Caco-2 (cell line): ENCODE results near the gene MOV10L1. TPM values are rescaled to one million over a fixed set of nuclear protein-coding genes. Genes with fewer than 3 reads are reported as not detected.
A peak's percentile ranks its signal among the peaks of the same experiment; 100 is the strongest.

Source experiments
- BruUV-seq: library from RNA; stranded (reverse); fragments of 400-500 nt; replicated peaks from 2 replicates; lab custom pipeline; 2021; lab: Mats Ljungman, UMichigan
- CTCF ChIA-PET: fragments of 300-600 bp; sonication (Branson Sonifier 250); formaldehyde crosslinking; loops from one replicate; lab custom pipeline; 2022; ENCODE audit warnings: antibody characterized with exemption; lab: Charles Lee
- POLR2A ChIA-PET: fragments of 300-600 bp; sonication (Branson Sonifier 250); formaldehyde crosslinking; loops from one replicate; lab custom pipeline; 2022; ENCODE audit warnings: antibody characterized with exemption; lab: Charles Lee
- DNase-seq, 2 experiments: peaks; one replicate each; pipeline versions ENCODE4 v3.0.0 to v3.0.0-alpha.2; 2020 to 2022
- H3K27me3 ChIP-seq: replicated peaks from 2 replicates; pipeline ENCODE4 v1.6.0; 2011; ENCODE audit warnings: low read length; ENCODE audit not compliant: control insufficient read depth, insufficient read depth
- H3K36me3 ChIP-seq: 2 replicates; pipeline ENCODE4 v1.5.1; 2011; ENCODE audit warnings: low read length; ENCODE audit not compliant: control insufficient read depth, insufficient read depth
- H3K4me1 ChIP-seq: fragments of 250-450 bp; sonication (Bioruptor Pico); 2 replicates; pipeline ENCODE4 v1.5.1; 2020; ENCODE audit warnings: mild to moderate bottlenecking
- H3K4me3 ChIP-seq: 2 replicates; pipeline ENCODE4 v1.5.1; 2011; ENCODE audit warnings: low read depth, mild to moderate bottlenecking, control low read depth, low read length
- H3K9me3 ChIP-seq: fragments of 250-450 bp; sonication (Bioruptor Pico); 2 replicates; pipeline ENCODE4 v1.5.1; 2020; ENCODE audit warnings: mild to moderate bottlenecking, moderate library complexity
- H3K27ac Mint-ChIP-seq: one replicate; pipeline ENCODE4 v1.8.0; 2022; ENCODE audit warnings: mixed read lengths; ENCODE audit not compliant: unreplicated experiment
- H3K27me3 Mint-ChIP-seq: one replicate; pipeline ENCODE4 v1.8.0; 2022; ENCODE audit warnings: mixed read lengths; ENCODE audit not compliant: insufficient read depth, unreplicated experiment
- H3K36me3 Mint-ChIP-seq: one replicate; pipeline ENCODE4 v1.8.0; 2022; ENCODE audit warnings: mild to moderate bottlenecking, mixed read lengths; ENCODE audit not compliant: insufficient read depth, unreplicated experiment
- H3K4me1 Mint-ChIP-seq: one replicate; pipeline ENCODE4 v1.8.0; 2022; ENCODE audit warnings: low read depth, mixed read lengths; ENCODE audit not compliant: unreplicated experiment
- H3K4me3 Mint-ChIP-seq: one replicate; pipeline ENCODE4 v1.8.0; 2022; ENCODE audit warnings: mild to moderate bottlenecking, moderate library complexity, mixed read lengths; ENCODE audit not compliant: unreplicated experiment
- H3K9me3 Mint-ChIP-seq: one replicate; pipeline ENCODE4 v1.8.0; 2022; ENCODE audit warnings: mixed read lengths; ENCODE audit not compliant: unreplicated experiment
- CTCF ChIP-seq, 2 experiments: fragments of 200-600 bp in 1 of 2; IDR thresholded peaks; 1 replicate in 1 of 2; 2 replicates in 1 of 2; pipeline versions ENCODE4 v1.5.1 to v1.8.0; 2011 to 2022; ENCODE audit warnings: antibody characterized with exemption in 1 of 2, control low read depth in 1 of 2, inconsistent platforms in 1 of 2, low read depth in 1 of 2, low read length in 1 of 2, mild to moderate bottlenecking in 1 of 2, moderate library complexity in 1 of 2; ENCODE audit not compliant: insufficient read depth in 1 of 2, severe bottlenecking in 1 of 2, unreplicated experiment in 1 of 2
- intact Hi-C: fragments of 100-400 bp; cut with micrococcal nuclease; formaldehyde crosslinking; loops from one replicate; pipeline ENCODE4 v1.10.0; 2022; ENCODE audit not compliant: unreplicated experiment
- total RNA-seq: library from RNA; stranded (reverse); gene quantifications from 2 replicates; pipeline ENCODE4 v1.2.3, GENCODE V29; 2022

Gene MOV10L1
- total RNA-seq, 1 experiment from 2014 or later = not detected

- Histone ChIP-seq H3K36me3 (no peaks in the 10 kb centered on the region), H3K4me3 (no peak overlapping the region), H3K27me3 (no peaks in the 10 kb centered on the region), H3K9me3 (no peaks in the 10 kb centered on the region), H3K4me1 (peaks cover 35% of the 10 kb centered on the region)
- Mint-ChIP-seq H3K27ac (no peak overlapping the region), H3K4me1 (peaks cover 25% of the 10 kb centered on the region), H3K27me3 (no peaks in the 10 kb centered on the region), H3K36me3 (peaks cover 11% of the 10 kb centered on the region), H3K4me3 (no peak overlapping the region), H3K9me3 (no peaks in the 10 kb centered on the region)
- DNase-seq = no peak
- TF ChIP-seq CTCF (IDR thresholded peaks at IDR 0.05; ENCODE audit: insufficient read depth in 1 of 2, low read depth in 1 of 2, low read length in 1 of 2, severe bottlenecking in 1 of 2, unreplicated experiment in 1 of 2) = no peak
- intact Hi-C loops = no loop called here
- no TSS peak for BruUV-seq
- ChIA-PET CTCF (interaction anchor here (0.5 kb wide), 1 partner anchor 127 kb away, joined by 3 read pairs; no protein-coding TSS in a partner anchor), POLR2A (no interaction called here)
These were observed 25.9 kb downstream of the MOV10L1 start for GRCh38 chr22:50115693-50116092.

- ChIA-PET POLR2A (no interaction called here), CTCF (no interaction called here)
- Histone ChIP-seq H3K4me3 (no peak overlapping the region), H3K4me1 (peaks cover 31% of the 10 kb centered on the region), H3K9me3 (peaks cover 2% of the 10 kb centered on the region; the same call in 1 of the 2 replicates), H3K36me3 (no peaks in the 10 kb centered on the region), H3K27me3 (no peaks in the 10 kb centered on the region)
- DNase-seq = no peak
- BruUV-seq = no TSS peak
- no peak for TF ChIP-seq CTCF (IDR thresholded peaks at IDR 0.05; ENCODE audit: insufficient read depth in 1 of 2, low read depth in 1 of 2, low read length in 1 of 2, severe bottlenecking in 1 of 2, unreplicated experiment in 1 of 2)
- intact Hi-C loops = no loop called here
- Mint-ChIP-seq H3K4me3 (no peak overlapping the region), H3K27me3 (no peaks in the 10 kb centered on the region), H3K27ac (no peak overlapping the region), H3K36me3 (peaks cover 15% of the 10 kb centered on the region), H3K9me3 (no peaks in the 10 kb centered on the region), H3K4me1 (peaks cover 25% of the 10 kb centered on the region)
These were observed 27.5 kb downstream of the MOV10L1 start for GRCh38 chr22:50117168-50117762.

- DNase-seq = no peak
- no peaks in the 10 kb centered on the region for H3K27me3 ChIP-seq
- H3K9me3 ChIP-seq = peaks cover 4% of the 10 kb centered on the region; the same call in 1 of the 2 replicates
- peaks cover 31% of the 10 kb centered on the region for H3K4me1 ChIP-seq
- no peak overlapping the region for H3K4me3 ChIP-seq
- peak overlapping the region; percentile 71 for H3K4me3 Mint-ChIP-seq
- CTCF ChIA-PET = no interaction called here
- peaks cover 25% of the 10 kb centered on the region for H3K4me1 Mint-ChIP-seq
- POLR2A ChIA-PET = no interaction called here
- H3K27me3 Mint-ChIP-seq = no peaks in the 10 kb centered on the region
- peak overlapping the region; percentile 98 for H3K27ac Mint-ChIP-seq
- TSS peak; percentile 99 for BruUV-seq
- H3K36me3 Mint-ChIP-seq = peaks cover 15% of the 10 kb centered on the region
- no peaks in the 10 kb centered on the region for H3K36me3 ChIP-seq
- no peak for TF ChIP-seq CTCF (IDR thresholded peaks at IDR 0.05; ENCODE audit: insufficient read depth in 1 of 2, low read depth in 1 of 2, low read length in 1 of 2, severe bottlenecking in 1 of 2, unreplicated experiment in 1 of 2)
- no peaks in the 10 kb centered on the region for H3K9me3 Mint-ChIP-seq
- intact Hi-C loops = no loop called here
These were observed 28.3 kb downstream of the MOV10L1 start for GRCh38 chr22:50118129-50118528.
